Caco-2 (cell line): ENCODE measurements around the gene COL20A1. TPM values are rescaled to one million over a fixed set of nuclear protein-coding genes. Genes with fewer than 3 reads are reported as not detected.
A peak's percentile ranks its signal among the peaks of the same experiment; 100 is the strongest.

Experiments used
- Bru-seq: library from RNA; stranded (reverse); fragments of 400-500 nt; gene quantifications from one replicate; lab custom pipeline; 2021; lab: Mats Ljungman, UMichigan
- BruChase-seq, 2 experiments: library from RNA; stranded (reverse); fragments of 400-500 nt; gene quantifications; one replicate each; lab custom pipeline; 2021; lab: Mats Ljungman, UMichigan
- BruUV-seq: library from RNA; stranded (reverse); fragments of 400-500 nt; replicated peaks from 2 replicates; lab custom pipeline; 2021; lab: Mats Ljungman, UMichigan
- CTCF ChIA-PET: fragments of 300-600 bp; sonication (Branson Sonifier 250); formaldehyde crosslinking; loops from one replicate; lab custom pipeline; 2022; ENCODE audit warnings: antibody characterized with exemption; lab: Charles Lee
- POLR2A ChIA-PET: fragments of 300-600 bp; sonication (Branson Sonifier 250); formaldehyde crosslinking; loops from one replicate; lab custom pipeline; 2022; ENCODE audit warnings: antibody characterized with exemption; lab: Charles Lee
- DNase-seq, 2 experiments: peaks; one replicate each; pipeline versions ENCODE4 v3.0.0 to v3.0.0-alpha.2; 2020 to 2022
- H3K27me3 ChIP-seq: replicated peaks from 2 replicates; pipeline ENCODE4 v1.6.0; 2011; ENCODE audit warnings: low read length; ENCODE audit not compliant: control insufficient read depth, insufficient read depth
- H3K36me3 ChIP-seq: 2 replicates; pipeline ENCODE4 v1.5.1; 2011; ENCODE audit warnings: low read length; ENCODE audit not compliant: control insufficient read depth, insufficient read depth
- H3K4me1 ChIP-seq: fragments of 250-450 bp; sonication (Bioruptor Pico); 2 replicates; pipeline ENCODE4 v1.5.1; 2020; ENCODE audit warnings: mild to moderate bottlenecking
- H3K4me3 ChIP-seq: 2 replicates; pipeline ENCODE4 v1.5.1; 2011; ENCODE audit warnings: low read depth, mild to moderate bottlenecking, control low read depth, low read length
- H3K9me3 ChIP-seq: fragments of 250-450 bp; sonication (Bioruptor Pico); 2 replicates; pipeline ENCODE4 v1.5.1; 2020; ENCODE audit warnings: mild to moderate bottlenecking, moderate library complexity
- H3K27ac Mint-ChIP-seq: one replicate; pipeline ENCODE4 v1.8.0; 2022; ENCODE audit warnings: mixed read lengths; ENCODE audit not compliant: unreplicated experiment
- H3K27me3 Mint-ChIP-seq: one replicate; pipeline ENCODE4 v1.8.0; 2022; ENCODE audit warnings: mixed read lengths; ENCODE audit not compliant: insufficient read depth, unreplicated experiment
- H3K36me3 Mint-ChIP-seq: one replicate; pipeline ENCODE4 v1.8.0; 2022; ENCODE audit warnings: mild to moderate bottlenecking, mixed read lengths; ENCODE audit not compliant: insufficient read depth, unreplicated experiment
- H3K4me1 Mint-ChIP-seq: one replicate; pipeline ENCODE4 v1.8.0; 2022; ENCODE audit warnings: low read depth, mixed read lengths; ENCODE audit not compliant: unreplicated experiment
- H3K4me3 Mint-ChIP-seq: one replicate; pipeline ENCODE4 v1.8.0; 2022; ENCODE audit warnings: mild to moderate bottlenecking, moderate library complexity, mixed read lengths; ENCODE audit not compliant: unreplicated experiment
- H3K9me3 Mint-ChIP-seq: one replicate; pipeline ENCODE4 v1.8.0; 2022; ENCODE audit warnings: mixed read lengths; ENCODE audit not compliant: unreplicated experiment
- CTCF ChIP-seq, 2 experiments: fragments of 200-600 bp in 1 of 2; IDR thresholded peaks; 1 replicate in 1 of 2; 2 replicates in 1 of 2; pipeline versions ENCODE4 v1.5.1 to v1.8.0; 2011 to 2022; ENCODE audit warnings: antibody characterized with exemption in 1 of 2, control low read depth in 1 of 2, inconsistent platforms in 1 of 2, low read depth in 1 of 2, low read length in 1 of 2, mild to moderate bottlenecking in 1 of 2, moderate library complexity in 1 of 2; ENCODE audit not compliant: insufficient read depth in 1 of 2, severe bottlenecking in 1 of 2, unreplicated experiment in 1 of 2
- intact Hi-C: fragments of 100-400 bp; cut with micrococcal nuclease; formaldehyde crosslinking; loops from one replicate; pipeline ENCODE4 v1.10.0; 2022; ENCODE audit not compliant: unreplicated experiment
- long read RNA-seq: library from polyadenylated mRNA; stranded (forward); transcript quantifications from one replicate; pipeline ENCODE4 v2.0.0, GENCODE V29; 2022
- total RNA-seq: library from RNA; stranded (reverse); gene quantifications from 2 replicates; pipeline ENCODE4 v1.2.3, GENCODE V29; 2022

The COL20A1 gene
- 0.27 and 0.32 TPM in 2 replicates for total RNA-seq
- percentile 12 among the genes with signal in this experiment for Bru-seq, nascent RNA
- percentile 20 among the genes with signal in this experiment for BruChase-seq, experiment 1, labeled RNA remaining after a 2-hour chase
- percentile 25 among the genes with signal in this experiment for BruChase-seq, experiment 2, labeled RNA remaining after a 6-hour chase
- long read RNA-seq = 0 reads

- Mint-ChIP-seq H3K27ac (peak within 1 kb of the TSS; percentile 39), H3K9me3 (no peaks in the 10 kb centered on the region), H3K36me3 (peaks cover 66% of the 10 kb centered on the region), H3K4me3 (peak within 1 kb of the TSS; percentile 14), H3K4me1 (no peaks in the 10 kb centered on the region), H3K27me3 (no peaks in the 10 kb centered on the region)
- BruUV-seq = no TSS peak
- intact Hi-C loops = loop anchor here (5.0 kb wide), 1 partner anchor 111 kb away; no protein-coding TSS in a partner anchor
- H3K4me3 ChIP-seq = no peak within 1 kb of the TSS
- TF ChIP-seq CTCF (IDR thresholded peaks at IDR 0.05; ENCODE audit: insufficient read depth in 1 of 2, low read depth in 1 of 2, low read length in 1 of 2, severe bottlenecking in 1 of 2, unreplicated experiment in 1 of 2) = no peak
- no peaks in the 10 kb centered on the region for H3K9me3 ChIP-seq
- no peak for DNase-seq
- no peaks in the 10 kb centered on the region for H3K36me3 ChIP-seq
- H3K27me3 ChIP-seq = no peaks in the 10 kb centered on the region
- H3K4me1 ChIP-seq = 0 out of 2 replicates have a peak, but pooled peaks cover 5% of the 10 kb centered on the region
- POLR2A ChIA-PET = no interaction called here
- CTCF ChIA-PET = interaction anchor here (1.5 kb wide), 1 partner anchor 38 kb away, joined by 6 read pairs; no protein-coding TSS in a partner anchor
These were observed at the start of gene COL20A1 for GRCh38 chr20:63292904-63293303. Gene COL20A1, plus strand, starts transcription at chr20:63293186. Its CDS starts 1,922 bp downstream, at chr20:63295108.

GRCh38 chr20:63243604-63244247 lies 49.3 kb upstream of the COL20A1 start:
- peaks cover 4% of the 10 kb centered on the region for H3K4me1 Mint-ChIP-seq
- Histone ChIP-seq H3K27me3 (no peaks in the 10 kb centered on the region), H3K36me3 (no peaks in the 10 kb centered on the region), H3K4me3 (no peak overlapping the region), H3K4me1 (peaks cover 30% of the 10 kb centered on the region), H3K9me3 (no peaks in the 10 kb centered on the region)
- no peak overlapping the region for H3K27ac Mint-ChIP-seq
- ChIA-PET CTCF (interaction anchor here (0.6 to 2.1 kb wide), 3 partner anchors 11 to 1616 kb away, joined by 3 to 6 read pairs (median 3); no protein-coding TSS in a partner anchor), POLR2A (no interaction called here)
- no peaks in the 10 kb centered on the region for H3K27me3 Mint-ChIP-seq
- no TSS peak for BruUV-seq
- no peaks in the 10 kb centered on the region for H3K36me3 Mint-ChIP-seq
- no peaks in the 10 kb centered on the region for H3K9me3 Mint-ChIP-seq
- no peak for DNase-seq
- intact Hi-C loops = no loop called here
- no peak overlapping the region for H3K4me3 Mint-ChIP-seq
- TF ChIP-seq CTCF (IDR thresholded peaks at IDR 0.05; ENCODE audit: insufficient read depth in 1 of 2, low read depth in 1 of 2, low read length in 1 of 2, severe bottlenecking in 1 of 2, unreplicated experiment in 1 of 2) = no peak

GRCh38 chr20:63244468-63244867 lies 48.5 kb upstream of the COL20A1 start:
- no peak for TF ChIP-seq CTCF (IDR thresholded peaks at IDR 0.05; ENCODE audit: insufficient read depth in 1 of 2, low read depth in 1 of 2, low read length in 1 of 2, severe bottlenecking in 1 of 2, unreplicated experiment in 1 of 2)
- BruUV-seq = no TSS peak
- Mint-ChIP-seq H3K4me1 (peaks cover 11% of the 10 kb centered on the region), H3K36me3 (no peaks in the 10 kb centered on the region), H3K27ac (no peak overlapping the region), H3K9me3 (no peaks in the 10 kb centered on the region), H3K27me3 (no peaks in the 10 kb centered on the region), H3K4me3 (no peak overlapping the region)
- CTCF ChIA-PET = interaction anchor here (1.7 kb wide), 1 partner anchor 9 kb away, joined by 8 read pairs; the partner anchor contains the start of gene BIRC7
- POLR2A ChIA-PET = no interaction called here
- DNase-seq = no peak
- Histone ChIP-seq H3K4me3 (no peak overlapping the region), H3K27me3 (no peaks in the 10 kb centered on the region), H3K9me3 (no peaks in the 10 kb centered on the region), H3K4me1 (peaks cover 38% of the 10 kb centered on the region), H3K36me3 (no peaks in the 10 kb centered on the region)
- intact Hi-C loops = no loop called here
